Dedifferentiated amniotic fluid mesenchymal stem cell (primary cell): Measurements from ENCODE around the gene TDG.

Source experiments
- DNase-seq: peaks from one replicate; pipeline ENCODE4 v3.0.0-alpha.2; 2016; ENCODE audit errors: extremely low spot score

Gene TDG

DNA sequence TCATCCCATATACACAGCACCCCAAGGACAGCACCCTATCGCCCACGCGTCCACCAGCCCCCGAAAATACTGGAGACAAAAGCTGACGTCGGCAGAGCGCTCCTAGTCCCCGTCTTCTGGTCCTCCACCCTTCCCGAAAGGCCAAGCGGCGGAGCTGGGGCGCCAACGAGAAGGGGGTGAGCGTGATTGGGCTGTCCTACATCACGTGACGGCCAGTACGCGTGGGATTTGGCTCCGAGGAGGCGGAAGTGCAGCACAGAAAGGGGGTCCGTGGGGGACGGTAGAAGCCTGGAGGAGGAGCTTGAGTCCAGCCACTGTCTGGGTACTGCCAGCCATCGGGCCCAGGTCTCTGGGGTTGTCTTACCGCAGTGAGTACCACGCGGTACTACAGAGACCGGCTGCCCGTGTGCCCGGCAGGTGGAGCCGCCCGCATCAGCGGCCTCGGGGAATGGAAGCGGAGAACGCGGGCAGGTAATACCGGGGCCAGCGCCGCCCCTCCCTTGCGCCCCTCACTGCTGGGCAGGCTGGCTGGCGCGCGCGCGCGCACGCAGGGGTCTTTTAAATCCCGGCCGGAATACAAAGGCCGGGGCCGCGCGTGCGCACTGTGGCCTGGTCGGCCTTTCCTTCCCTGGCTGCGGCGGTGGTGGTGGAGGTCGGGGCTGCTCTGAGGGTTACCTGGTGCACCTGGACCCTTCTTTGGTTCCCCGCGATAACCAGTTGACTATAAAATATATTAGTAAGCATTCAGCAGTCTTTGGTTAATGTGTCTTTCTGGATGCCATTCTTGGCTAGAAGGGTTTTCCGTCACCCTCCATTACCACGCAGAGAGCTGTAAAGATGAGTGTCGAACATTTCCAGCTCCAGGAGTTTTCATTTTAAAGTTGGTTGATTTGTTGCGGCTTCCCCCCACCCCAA, at the start of gene TDG:
TSS of gene TDG (plus strand) at position 283 of the 915 bp plus-strand sequence. CDS start at position 449, 166 bp downstream.
- DNase-seq, result peak; percentile 99

GRCh38 chr12:103917873-103918272, 47.8 kb upstream of the TDG start:
- no peak for DNase-seq

DNA sequence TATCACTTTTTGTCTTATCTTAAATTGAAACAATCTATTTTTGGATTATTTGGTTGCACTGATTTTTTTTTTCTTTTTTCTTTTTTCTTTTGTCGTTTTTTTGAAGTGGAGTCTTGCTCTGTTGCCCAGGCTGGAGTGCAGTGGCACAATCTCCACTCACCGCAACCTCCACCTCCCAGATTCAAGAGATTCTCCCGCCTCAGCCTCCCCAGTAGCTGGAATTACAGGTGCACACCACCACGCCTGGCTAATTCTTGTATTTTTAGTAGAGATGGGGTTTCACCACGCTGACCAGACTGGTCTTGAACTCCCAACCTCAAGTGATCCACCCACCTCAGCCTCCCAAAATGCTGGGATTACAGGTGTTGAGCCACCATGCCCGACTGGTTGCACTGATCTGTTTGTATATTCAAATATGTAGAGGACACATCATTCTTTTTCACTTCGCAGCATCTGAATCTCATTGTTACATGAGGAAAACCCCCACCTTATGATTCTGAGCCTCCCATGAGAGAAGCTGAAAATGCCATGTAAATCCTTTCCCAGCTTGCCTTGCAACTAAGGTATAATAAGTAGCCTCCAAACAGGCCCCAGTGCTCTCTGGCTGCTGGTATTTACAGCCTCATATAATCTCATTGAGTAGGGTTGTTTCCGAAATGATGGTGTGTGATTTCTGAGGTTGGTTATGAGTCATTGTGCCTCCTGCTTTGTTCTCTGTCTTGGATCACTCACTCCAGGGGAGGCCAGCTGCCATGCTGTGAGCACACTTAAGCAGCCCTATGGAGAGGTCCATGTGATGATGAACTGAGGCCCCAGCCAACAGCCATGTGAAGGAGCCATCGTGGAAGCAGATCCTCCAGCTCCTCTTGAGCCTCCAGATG, 40.7 kb upstream of the TDG start:
- DNase-seq, result no peak

- DNase-seq, result no peak
Measured at GRCh38 chr12:103928682-103929045, 37.0 kb upstream of the TDG start.

GRCh38 chr12:103929046-103929783, 36.5 kb upstream of the TDG start:
- DNase-seq, result peak; percentile 29

- no peak for DNase-seq
Measured at GRCh38 chr12:103929784-103930033, 36.0 kb upstream of the TDG start.

DNA sequence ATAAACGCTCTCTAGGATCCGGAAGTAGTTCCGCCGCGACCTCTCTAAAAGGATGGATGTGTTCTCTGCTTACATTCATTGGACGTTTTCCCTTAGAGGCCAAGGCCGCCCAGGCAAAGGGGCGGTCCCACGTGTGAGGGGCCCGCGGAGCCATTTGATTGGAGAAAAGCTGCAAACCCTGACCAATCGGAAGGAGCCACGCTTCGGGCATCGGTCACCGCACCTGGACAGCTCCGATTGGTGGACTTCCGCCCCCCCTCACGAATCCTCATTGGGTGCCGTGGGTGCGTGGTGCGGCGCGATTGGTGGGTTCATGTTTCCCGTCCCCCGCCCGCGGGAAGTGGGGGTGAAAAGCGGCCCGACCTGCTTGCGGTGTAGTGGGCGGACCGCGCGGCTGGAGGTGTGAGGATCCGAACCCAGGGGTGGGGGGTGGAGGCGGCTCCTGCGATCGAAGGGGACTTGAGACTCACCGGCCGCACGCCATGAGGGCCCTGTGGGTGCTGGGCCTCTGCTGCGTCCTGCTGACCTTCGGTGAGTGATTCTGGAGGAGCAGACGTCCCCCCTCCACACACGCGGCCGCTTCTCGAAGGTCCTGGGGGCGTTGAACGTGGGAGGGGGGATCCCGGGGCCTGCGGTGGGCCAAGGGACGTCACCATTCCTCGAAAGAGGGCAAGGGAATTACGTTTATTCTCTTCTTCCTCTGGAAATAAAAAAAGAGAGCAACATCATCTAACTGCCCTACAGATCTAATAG, 35.5 kb upstream of the TDG start, which contains the start of gene HSP90B1:
TSS of gene HSP90B1 (plus strand) at position 377 of the 753 bp plus-strand sequence. CDS start at position 483, 106 bp downstream.
- DNase-seq, result peak; percentile 100

DNA sequence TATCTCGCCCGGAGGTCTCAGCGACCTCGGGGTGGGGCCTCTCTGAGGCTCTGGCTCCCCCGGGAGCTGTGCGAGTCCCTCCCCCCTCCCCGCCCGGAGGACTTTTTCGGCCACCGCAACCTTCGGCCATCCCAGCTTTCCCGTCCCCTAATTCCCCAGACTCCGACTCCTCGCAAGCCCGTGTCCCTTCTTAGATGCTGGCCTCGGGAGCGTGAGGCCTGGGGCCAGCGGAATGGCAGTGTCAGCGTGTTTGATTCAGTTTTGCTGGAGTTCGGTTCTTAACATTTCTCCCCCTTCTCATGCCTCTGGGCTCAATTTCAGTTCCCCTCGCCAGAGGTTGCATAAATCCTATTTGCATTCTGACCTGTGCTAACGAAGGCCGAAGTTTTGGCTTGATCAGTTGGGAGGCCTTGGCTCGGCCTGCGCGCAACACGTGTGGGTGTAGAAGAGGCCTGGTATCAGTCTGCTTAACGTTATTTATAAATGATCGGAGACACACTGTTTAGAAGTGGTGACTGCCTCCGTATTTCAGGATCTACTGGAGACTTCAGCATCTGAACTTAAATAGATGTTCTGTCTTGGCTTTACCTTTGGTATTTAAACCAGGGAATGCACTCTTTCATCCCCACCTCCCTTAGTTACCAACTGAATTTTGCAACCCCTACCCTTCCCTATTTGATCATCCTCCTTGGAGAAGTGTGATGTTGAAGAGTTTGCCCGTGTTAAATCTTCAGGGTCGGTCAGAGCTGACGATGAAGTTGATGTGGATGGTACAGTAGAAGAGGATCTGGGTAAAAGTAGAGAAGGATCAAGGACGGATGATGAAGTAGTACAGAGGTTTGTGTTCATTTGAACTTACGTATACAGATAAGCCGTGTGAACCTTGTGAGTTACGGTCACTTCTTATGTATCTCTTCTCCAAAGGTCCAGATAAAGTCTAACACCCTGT, 34.6 kb upstream of the TDG start:
- peak; percentile 26 for DNase-seq

- DNase-seq, result no peak
Measured at GRCh38 chr12:103933237-103933636, 32.4 kb upstream of the TDG start.

- DNase-seq, result no peak
Measured at GRCh38 chr12:103936679-103937078, 29.0 kb upstream of the TDG start.

DNA sequence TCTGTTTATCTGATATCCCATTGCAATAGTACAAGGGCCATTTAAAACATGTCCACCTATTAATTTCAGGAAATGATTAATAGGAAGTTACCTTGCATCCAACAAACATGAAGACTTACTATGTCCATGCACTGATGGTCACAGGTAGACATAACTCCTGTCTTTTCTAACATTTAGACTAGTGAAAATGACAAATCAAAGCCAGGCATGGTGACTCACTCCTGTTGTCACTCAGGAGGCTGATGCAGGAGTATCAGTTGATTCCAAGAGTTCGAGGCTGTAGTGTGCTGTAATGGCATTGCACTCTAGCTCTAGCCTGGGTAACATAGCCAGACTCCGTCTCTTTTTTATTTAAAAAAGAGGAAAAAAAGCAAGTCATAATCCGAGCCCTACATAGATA, 20.7 kb upstream of the TDG start:
- DNase-seq, result no peak

GRCh38 chr12:103947871-103948555, 17.7 kb upstream of the TDG start:
- DNase-seq, result no peak

- no peak for DNase-seq
Measured at GRCh38 chr12:103948746-103949406, 16.8 kb upstream of the TDG start.

DNA sequence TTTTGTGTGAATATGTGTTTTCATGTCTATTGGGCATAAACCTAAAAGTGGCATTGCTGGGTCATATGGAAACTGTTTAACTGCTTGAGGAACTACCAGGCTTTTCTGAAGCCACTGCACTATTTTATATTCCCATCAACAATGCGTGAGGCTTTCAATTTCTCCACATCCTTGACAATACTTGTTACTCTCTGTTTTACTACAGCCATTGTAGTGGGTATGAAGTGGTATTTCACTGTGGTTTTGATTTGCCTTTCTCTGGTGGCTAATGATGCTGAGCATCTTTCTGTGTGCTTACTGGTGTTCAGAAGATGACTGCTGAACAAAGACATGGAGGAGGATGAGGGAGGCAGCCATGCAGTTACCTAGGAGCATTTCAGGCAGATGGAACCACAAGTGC, 13.2 kb upstream of the TDG start:
- no peak for DNase-seq

DNA sequence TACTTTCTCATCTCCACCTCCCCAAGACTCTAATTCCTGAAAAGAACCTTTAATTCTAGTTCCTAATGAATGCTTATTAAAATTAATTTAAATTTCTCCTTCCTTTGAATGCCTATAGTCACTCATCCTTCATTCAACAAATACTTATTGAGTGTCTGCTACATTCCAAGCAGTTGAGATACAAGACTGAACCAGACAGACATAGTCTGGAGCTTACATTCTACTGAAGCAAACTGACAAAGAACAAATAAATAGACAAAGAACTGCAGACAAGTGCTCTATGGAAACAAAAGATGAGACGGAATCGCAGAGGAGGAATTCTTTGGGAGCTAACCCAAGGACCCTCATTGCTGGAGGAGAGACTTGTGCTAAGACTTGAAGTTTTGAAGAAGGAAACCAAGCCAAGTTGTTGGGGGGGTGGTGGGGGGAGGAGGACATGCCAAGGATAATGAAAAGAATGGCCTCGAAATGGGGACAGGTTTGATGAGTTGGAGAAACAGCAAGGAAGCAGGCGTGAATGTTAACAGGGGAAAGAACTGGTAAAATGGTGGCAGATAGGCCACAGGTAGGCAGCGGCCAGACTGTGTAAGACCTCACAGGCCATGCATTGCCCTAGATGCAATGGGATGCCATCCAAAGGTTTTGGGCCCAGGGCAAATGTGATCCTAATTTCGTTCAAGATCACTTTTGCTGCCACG, 9.7 kb upstream of the TDG start:
- DNase-seq, result no peak

DNA sequence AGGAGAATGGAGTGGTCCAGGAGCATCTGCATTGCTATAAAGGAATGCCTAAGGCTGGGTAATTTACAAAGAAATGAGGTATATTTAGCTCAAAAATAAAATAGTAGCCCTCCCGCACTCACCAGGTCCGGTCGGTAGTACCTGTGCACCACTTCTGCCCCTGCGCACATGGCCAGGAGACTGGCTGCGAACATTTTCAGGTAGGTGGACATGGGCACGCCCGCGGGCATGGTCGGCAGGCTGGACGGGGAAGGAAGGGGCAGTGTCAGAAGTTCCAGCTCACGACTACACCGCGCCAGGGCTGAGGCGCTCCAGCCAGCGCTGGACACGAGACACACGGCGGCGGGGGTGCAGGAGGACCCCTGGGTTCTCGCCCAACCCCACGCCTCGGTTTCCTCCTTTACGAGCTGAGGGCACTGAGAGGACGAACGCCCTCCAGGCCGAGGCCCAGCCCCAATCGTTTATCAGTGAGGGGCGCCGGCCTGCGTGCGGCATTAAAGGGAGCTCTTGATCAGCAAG, 9.1 kb upstream of the TDG start:
- no peak for DNase-seq

DNA sequence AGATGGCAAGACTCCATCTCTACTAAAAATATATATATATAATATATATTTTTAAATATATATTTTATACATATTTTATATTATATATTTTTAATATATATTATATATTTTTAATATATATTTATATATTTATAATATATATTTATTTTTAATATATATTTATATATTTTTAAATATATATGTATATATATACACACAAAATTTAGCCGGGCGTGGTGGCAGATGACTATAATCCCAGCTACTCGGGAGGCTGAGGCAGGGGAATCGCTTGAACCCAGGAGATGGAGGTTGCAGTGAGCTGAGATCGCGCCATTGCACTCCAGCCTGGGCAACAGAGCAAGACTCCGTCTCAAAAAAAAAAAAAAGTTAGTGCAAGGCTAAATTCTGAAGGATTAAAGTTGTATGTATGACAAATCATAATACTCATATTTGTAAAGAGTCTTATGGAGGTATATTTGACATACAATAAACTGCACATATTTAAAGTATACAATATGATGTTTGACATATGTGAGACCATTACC, 7.7 kb upstream of the TDG start:
- no peak for DNase-seq

DNA sequence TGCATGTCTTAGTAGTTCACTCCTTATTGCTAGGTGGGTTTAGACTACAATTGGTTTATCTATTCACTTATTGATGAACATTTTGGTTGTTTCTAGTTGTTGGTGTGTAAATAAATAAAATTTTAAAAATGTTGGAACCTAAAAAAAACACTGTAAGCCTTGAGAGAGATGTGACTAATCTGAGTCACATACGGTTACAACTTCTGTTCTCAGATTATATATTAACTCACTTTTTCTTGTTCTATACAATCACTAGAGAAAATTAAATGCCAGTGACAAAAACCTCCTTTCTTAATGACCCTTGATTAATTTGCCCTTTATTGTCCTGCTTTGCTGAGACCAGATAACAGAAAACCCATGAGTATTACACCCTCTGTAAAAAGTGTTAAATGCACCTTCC, 7.1 kb upstream of the TDG start:
- no peak for DNase-seq
